Amniotic epithelial cell (primary cell): ENCODE data around the gene ARHGAP18.

ENCODE experiments used
- DNase-seq: peaks from one replicate; pipeline ENCODE4 v3.0.0-alpha.2; 2010; ENCODE audit warnings: low read depth

ARHGAP18 gene, protein sequence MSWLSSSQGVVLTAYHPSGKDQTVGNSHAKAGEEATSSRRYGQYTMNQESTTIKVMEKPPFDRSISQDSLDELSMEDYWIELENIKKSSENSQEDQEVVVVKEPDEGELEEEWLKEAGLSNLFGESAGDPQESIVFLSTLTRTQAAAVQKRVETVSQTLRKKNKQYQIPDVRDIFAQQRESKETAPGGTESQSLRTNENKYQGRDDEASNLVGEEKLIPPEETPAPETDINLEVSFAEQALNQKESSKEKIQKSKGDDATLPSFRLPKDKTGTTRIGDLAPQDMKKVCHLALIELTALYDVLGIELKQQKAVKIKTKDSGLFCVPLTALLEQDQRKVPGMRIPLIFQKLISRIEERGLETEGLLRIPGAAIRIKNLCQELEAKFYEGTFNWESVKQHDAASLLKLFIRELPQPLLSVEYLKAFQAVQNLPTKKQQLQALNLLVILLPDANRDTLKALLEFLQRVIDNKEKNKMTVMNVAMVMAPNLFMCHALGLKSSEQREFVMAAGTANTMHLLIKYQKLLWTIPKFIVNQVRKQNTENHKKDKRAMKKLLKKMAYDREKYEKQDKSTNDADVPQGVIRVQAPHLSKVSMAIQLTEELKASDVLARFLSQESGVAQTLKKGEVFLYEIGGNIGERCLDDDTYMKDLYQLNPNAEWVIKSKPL

DNA sequence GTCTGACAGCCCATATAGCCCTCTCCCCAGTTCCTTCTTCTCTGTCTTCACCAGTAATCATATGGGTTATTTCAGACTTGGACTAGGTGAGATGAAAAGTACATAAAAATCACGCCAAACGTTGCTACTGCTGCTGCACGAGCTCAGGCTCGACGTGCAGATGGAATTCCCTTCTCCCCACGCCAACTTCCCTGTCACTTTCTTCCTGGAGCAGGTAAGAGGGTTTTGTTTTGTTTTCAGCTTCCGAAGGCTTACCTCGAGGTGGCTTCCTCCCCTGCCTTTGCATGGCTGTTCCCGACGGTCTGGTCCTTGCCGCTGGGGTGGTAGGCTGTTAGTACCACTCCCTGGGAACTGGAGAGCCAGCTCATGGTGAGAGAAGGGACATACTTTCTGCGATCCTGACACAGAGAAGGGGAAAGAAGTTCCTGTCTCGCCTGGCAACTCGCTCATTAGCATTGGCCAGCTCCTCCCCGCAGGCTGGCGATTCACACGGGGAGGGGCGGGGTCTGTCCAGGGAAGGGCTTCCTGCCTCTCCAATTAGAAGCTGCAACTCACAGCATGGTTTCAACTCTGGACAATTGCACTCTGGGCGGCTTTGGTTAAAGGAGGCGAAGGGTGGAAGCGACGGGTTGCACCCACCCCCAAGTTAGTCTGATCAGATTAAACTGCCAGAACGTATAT lies at the start of gene ARHGAP18:
Gene ARHGAP18, minus strand, starts transcription at position 409 of the 681 bp plus-strand sequence. Its CDS starts 41 bp downstream, at position 368.
- DNase-seq = peak; percentile 89

DNA sequence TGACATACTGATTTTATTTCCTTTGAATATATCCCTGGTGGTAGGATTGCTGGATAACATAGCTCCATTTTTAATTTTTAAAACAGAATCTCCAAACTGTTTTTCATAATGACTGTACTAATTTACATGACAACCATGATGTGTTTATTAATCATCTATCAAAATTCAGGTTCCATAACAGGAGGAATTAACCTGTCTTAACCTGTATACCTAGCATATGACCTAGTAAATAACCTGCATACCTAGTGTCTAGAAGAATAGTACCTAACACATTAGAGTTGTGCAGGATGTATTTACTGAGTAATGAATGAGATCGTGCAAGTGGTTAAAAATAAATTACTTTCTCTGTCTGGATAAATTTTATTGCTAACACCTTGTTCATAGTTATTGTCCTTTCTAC lies 45.8 kb upstream of the ARHGAP18 start:
- no peak for DNase-seq

DNA sequence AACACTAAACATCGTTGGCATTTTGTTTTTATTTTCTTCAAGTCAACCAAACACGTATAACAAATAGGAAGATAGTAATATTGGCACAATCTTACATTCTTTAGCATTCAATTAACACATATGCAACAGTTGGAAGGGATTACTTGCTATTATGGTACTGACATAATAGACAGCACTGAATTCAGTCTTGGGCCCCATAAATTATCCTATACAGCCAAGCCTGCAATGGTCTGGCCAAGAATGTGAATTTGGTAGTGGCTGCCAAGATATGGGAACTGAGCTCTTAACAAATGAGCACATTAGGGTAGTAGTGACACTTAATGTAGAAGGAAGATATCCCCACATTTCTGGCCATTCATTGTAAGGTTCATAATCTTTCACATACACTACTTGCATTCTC lies 44.8 kb upstream of the ARHGAP18 start:
- DNase-seq = no peak

DNA sequence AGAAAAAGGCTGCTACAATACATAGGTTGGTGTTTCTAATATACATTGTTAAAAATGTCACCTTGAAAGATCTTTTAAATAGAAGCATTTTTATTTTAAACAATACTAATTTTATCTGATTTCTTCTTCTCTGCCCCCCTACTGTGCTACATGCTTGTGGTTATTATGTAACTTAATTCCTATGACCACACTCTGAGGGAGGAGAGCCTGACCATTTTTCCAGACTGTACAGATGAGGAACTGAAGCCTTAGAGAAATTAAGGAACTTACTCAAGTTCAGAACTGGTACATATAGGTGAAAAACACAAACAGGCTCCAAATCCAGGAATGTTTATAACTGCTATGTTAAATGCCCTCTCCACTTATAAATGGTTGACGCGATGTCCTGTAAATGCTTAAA lies 43.4 kb upstream of the ARHGAP18 start:
- peak; percentile 68 for DNase-seq

DNA sequence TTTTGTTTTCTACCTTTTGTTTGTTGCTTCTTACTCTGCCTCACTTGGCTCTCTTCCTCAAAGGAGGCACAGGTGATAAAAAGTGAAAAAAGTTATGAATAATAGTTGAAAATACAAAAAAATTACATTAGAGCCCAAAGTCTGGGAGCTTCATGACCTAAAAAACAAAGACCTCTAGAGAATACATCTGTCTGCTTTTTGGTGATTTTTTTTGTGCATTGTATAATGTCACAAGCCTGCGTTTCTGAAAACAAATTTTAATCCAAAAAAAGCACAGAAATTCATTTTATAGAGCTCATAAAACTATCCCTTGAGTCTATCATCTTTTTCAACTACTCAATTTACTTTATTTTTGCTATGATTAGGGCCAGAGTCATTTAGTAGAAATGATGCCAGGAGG lies 41.4 kb upstream of the ARHGAP18 start:
- DNase-seq = no peak

DNA sequence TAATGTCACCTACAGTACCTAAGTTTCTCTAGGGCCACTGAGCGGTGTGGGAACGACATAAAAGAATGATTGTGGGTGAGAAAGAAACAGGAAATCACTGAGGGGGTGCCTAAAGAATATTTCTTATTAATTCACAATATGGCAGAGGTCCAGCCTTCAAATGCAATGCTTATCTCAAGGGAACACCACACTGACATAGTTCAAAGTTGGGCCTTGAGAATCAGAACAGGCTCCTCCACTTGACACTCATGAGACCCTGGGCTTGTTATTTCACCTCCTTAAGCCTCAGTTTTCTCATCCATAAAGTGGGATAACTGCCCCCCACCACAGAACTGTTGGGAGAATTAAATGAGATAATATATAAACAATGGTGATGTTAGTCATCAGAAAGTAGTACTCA lies 40.4 kb upstream of the ARHGAP18 start:
- peak; percentile 81 for DNase-seq

DNA sequence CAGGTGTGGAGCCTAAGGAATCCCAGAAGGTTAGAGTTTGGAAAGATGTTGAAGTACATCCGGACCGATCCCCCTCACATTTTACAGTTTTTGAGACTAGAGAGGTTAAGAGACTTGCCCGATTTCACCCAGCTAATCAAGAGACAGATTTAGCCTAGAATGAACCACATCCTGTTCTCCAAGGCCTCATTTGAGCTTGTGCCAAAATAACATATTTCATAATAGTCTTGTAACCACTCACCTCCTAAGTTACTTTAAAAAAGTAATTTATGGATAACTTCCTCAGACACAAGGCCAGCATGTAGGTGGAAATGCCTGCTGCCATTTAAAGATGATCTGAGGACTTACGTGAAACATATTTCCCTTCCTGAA lies 39.8 kb upstream of the ARHGAP18 start:
- DNase-seq = peak; percentile 95

DNA sequence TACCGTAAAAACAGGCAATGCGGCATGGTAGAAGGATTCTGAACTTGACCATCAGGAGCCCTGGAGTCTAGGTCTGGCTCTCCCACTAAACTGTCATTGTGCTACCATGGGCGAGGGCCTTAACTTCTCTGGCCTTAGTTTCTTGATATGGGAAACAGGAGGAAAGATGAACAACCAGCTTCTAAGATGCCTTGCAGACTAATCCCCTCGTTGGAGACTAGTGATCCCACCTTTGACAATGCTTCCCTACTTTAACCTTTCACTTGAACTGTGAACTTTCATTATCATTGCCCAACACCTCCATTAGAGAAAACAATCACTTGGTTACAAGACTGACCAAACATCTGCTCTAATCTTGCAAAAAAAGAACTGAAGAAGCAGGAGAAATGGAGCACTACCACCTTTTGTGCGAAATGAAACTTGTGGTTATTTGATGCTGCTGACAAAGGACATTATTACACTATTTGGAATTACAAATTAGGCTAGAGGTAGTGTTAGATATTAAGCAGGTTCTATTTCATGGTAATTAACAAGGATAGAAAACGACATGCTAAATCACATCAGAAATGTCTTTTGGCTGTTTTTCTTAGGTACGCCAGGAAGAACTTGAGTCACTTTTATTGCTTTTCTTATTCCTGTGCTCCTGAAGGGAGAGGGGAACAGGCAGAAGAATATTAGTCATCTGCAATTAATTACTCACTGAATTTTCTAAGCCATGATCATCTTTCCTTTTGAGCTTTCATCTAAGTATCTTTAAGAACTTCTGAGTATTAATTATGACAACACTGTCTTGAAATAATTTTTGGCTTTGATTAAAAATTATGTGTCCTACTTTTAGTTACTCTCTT lies 39.1 kb upstream of the ARHGAP18 start:
- DNase-seq = peak; percentile 73

DNA sequence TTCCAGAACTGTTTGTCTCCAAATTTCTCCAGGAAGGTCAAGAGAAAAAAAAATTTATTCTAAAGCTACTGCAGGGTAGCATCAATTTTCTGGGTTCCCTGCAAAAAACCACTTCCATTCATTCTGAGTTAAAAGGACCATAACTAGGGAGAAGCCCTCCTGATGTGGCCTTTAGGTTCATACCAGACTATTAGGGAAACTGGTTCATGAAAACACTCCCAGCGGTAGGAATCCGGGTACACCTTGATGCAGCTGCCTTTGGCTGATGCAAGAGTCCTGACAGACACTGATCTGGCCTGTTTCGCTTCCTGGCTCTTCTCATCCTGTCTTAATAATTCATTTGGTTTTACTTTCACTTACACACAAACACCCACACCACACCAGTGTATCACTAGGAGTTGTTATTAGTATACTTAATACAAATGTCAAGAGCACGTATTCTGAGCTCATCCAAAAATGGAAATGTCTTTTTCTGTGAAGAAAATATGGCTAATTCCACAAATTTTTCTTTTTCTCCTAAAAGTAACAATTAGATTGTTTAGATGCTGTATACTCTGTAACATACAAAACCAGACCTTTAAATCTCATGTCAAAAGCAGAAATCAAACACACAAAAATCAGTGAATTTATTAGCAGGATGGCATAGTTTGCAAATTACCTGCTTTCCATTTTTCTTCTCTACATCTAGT lies 38.4 kb upstream of the ARHGAP18 start:
- DNase-seq = peak; percentile 89

DNA sequence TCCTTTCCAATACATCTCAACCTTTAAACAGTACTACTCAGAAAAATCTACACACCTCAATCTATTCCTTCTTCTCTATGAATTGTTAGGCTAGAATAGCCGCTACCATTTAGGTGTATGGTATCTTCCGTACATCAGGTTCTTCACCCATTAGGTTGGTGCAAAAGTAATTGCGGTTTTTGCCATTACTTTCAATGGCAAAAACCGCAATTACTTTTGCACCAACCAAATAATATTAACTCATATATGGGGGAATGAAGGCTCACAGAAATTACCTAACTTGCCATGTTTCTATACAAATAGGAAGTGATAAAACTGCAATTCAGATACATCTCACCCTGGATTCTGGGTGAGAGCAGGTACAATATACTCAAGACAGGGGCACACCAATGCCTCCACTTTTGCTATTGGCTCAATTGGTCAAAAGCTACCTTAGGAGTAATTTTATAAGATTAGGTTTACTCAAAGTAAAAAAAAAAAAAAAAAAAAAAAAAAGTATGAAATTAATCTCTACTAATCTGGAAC lies 37.7 kb upstream of the ARHGAP18 start:
- no peak for DNase-seq

DNA sequence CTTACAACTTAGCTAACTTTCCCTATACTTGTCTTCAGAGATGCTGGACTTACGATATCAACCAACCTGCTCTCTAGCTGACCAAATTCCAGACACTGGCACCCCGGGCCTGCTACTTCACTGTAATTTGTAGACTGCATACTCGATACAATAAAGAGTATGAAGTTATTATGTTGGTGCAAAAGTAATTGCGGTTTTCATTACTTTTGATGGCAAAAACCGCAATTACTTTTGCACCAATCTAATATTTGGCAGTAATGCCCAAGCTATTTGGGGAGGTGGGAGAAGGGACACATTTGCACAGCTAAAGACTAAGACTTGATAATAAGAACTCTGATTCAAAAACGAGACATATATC lies 34.9 kb upstream of the ARHGAP18 start:
- no peak for DNase-seq

DNA sequence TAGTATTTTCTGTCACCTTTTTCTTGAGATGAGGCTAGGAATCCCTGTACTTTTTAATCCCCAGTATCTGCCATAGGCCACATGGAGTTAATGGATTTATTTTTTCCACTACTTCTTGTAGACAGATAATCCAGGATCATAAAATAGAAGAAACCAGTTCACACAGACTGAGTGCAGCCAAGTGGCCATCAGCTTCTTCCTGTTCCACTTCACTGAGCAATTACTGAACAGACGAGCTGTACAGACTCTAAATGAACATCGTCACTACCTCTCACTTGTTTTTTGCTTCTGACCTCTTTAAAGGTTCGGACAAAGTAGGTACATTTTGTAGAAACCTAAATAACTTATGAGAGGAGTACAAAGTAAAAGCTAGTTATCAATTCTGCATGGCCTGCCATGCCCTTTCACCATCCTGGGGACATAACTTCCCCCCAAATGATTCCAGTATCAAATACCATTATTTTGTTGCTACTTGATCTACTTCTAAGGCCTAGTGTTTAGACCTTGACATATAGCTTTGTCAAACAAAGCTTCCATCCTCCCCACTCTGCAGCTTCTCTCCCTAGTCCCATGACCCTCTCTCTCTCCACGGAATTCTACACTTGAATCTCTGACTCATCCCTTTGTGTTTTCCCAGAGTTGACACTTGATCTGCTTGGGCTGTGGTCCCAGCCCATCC lies 34.4 kb upstream of the ARHGAP18 start:
- peak; percentile 82 for DNase-seq

DNA sequence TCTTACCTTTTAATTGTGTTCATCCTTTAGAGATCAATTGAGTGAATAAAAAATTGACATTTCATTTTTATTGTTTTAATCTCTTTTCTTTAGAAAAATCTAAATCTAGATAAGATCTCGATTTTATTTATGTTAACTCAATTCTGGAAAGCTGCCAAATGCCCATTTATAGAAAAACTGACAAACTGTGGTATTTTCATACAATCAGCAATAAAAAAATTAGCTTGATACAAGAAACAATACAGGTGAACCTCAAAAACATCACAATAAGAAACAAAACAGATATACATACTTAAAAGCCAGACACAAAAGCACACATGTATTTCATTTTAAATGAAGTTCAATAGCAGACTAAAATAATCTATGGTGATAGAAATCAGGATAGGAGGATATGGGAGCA lies 30.0 kb upstream of the ARHGAP18 start:
- DNase-seq = no peak

DNA sequence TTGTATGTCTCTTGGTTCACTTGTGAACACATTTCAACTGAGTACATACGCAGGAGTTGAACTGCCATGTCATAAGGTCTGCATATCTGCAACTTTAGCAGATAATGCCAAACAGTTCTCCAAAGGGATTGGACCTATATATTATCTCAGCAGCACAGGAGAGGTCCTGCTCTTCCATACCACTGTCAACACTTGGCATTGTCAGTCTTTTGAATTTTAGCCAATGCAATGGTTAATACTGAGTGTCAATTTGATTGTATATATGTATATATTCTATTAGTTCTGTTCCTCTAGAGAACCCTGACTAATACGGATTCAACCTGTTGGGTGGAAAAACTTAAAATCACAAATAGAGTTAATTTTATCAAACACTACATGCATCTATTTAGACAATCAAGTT lies 26.1 kb upstream of the ARHGAP18 start:
- DNase-seq = no peak

DNA sequence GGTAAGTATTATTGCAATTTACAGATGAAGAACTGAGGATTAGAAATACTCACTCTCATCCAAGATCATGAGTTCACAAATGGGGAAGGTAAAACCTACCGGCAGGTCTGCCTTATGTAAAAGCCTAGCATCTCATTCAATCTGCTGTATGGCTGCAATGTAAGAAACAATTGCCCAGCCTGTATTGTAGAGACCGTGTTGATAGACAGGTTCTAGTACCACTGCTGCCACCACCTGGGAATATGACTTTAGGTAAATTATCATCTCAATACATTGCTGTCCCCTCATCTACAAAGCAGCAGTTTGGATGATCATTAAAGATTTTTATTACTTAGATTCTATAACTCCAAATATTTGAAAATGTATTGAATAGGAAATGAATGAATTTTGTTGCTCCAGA lies 23.3 kb upstream of the ARHGAP18 start:
- DNase-seq = no peak

DNA sequence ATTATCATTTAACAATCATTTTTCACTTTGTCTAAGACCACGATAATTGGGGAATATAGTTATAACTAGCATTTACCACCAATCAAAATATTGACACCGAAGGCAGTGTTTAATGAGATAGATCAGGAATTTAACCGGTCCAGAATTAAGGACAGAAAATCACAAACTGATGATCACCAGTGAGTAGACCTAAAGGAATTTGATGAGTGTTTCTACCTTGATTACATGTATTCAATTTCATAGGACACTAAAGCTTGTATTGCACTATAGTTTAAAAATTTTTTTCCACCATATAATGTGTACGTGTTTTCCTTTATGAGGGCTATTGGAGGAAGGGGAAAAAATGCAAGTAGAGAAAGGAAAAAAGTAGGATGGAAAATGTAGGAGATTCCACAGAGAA lies 22.6 kb upstream of the ARHGAP18 start:
- DNase-seq = no peak

DNA sequence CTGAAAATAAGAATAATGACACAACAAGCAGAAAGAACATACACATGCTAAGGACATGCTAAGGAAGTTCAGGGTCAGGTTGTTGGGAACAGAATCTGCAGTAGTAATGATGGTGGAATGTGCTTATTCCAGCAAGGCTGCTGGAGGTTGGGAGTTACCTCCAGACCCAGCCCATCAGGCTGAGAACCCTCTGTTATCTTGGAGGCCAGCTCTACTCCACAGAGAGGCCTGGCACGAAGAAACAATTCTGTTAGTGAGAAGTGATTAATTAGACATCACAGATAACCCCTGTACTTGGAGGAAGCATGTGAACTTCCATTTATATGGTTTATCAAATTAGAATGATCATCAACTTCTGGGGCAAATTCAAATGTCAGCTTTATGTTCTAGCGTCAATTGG lies 22.1 kb upstream of the ARHGAP18 start:
- peak; percentile 74 for DNase-seq

DNA sequence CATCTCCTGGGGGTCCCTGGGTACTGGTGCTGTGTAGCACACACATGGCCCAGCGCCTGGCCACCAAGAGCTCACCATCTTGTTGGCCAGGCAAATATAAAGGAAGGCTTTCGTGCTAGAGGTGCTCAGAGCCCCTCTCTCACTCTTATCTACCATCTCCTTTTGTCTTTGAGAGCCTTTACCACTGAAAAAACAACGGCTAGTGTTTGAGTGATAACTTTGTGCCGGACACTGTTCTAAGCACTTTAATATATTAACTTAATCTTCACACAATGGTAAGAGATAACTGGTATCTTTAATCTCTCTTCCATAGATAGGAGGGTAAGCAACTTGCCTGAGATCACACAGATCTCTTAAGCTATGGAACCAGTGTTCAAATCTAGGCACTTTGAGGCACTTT lies 21.5 kb upstream of the ARHGAP18 start:
- DNase-seq = no peak

DNA sequence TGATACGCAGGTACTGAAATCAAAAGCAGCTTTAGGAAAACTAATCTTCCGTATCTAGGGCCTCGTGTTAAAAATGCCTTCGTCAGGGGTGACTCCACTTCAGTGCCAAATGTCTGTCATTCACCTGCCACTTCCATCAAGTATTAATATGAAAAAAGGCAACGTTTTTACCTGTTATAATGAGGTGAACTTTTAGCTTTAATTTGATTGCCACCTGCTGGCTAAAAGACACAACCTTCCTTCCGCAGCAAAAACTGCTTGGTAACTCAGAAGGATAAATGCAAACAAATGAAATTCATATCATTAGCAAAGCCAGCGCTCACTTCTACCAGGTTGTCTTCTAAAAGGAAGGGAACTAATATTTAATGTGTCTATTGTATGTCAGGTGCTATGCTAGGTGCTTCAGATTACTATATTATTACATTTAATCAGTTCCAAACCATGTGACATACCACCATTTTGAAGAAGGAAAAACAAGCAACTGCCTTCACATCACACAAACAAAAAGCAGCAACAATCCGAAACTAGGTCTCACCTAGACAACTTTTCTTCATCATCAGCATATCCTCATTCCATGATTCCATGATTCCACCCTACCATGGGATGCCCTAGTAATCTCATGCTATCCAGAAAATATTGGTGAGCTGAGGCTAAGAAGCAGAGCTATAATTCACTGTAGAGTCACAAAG lies 20.6 kb upstream of the ARHGAP18 start:
- peak; percentile 48 for DNase-seq

DNA sequence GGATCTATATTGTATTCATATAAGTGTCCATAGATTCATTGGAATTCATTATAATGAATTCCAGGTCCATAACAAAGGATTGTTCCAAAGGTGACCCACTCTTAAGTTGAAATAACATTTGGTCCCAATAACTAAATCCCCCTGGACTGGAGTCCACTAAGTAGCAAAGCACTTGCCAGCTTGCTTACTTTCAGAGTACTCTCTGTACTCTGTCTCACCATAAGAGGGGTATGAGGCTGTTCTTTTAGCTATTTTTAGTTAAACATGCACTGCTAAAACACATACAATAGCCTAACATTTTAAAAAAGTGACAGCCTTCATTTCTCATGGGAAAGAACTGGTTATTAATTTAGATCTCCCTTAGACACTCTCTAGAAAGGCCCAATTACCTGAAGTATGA lies 16.7 kb upstream of the ARHGAP18 start:
- no peak for DNase-seq
